MG63 (cell line): ENCODE results near the gene KCNH2. TPM values are rescaled to one million over a fixed set of nuclear protein-coding genes. Genes with fewer than 3 reads are reported as not detected.
"Not testable (repeated sequence)": the region's sequence is repeated elsewhere in the genome, so short reads cannot be mapped to it uniquely, and the experiment has no call there.

ENCODE experiments used
- DNase-seq: peaks from one replicate; pipeline ENCODE4 v3.0.0-alpha.2; 2020
- H3K27me3 ChIP-seq: fragments of 250-450 bp; sonication (Bioruptor Pico); 2 replicates; pipeline ENCODE4 v1.5.1; 2020; ENCODE audit warnings: mild to moderate bottlenecking, moderate library complexity
- H3K36me3 ChIP-seq: fragments of 250-450 bp; sonication (Bioruptor Pico); 2 replicates; pipeline ENCODE4 v1.5.1; 2020; ENCODE audit warnings: mild to moderate bottlenecking, moderate library complexity
- H3K4me3 ChIP-seq: fragments of 250-450 bp; sonication (Bioruptor Pico); 2 replicates; pipeline ENCODE4 v1.5.1; 2020; ENCODE audit warnings: mild to moderate bottlenecking, moderate library complexity
- H3K9me3 ChIP-seq: fragments of 250-450 bp; sonication (Bioruptor Pico); 2 replicates; pipeline ENCODE4 v1.5.1; 2020; ENCODE audit warnings: mild to moderate bottlenecking, moderate library complexity
- total RNA-seq: library from RNA; depleted of rRNA; stranded (reverse); fragments of >200 nt; shearing (Covaris generic); gene quantifications from 2 replicates; pipeline ENCODE4 v1.2.3, GENCODE V29; 2014; ENCODE audit warnings: low replicate concordance; rRNA removed

Gene KCNH2
- total RNA-seq, result 0.33 TPM in 1 of 2 replicates, not detected in the other

GRCh38 chr7:150978126-150978789 is at the start of gene KCNH2:
KCNH2 (minus strand) TSS chr7:150978321; CDS start chr7:150977913, 408 bp downstream.
- Histone ChIP-seq H3K4me3 (no peak within 1 kb of the TSS), H3K36me3 (no peaks in the 10 kb centered on the region), H3K27me3 (no peaks in the 10 kb centered on the region; the same call in 1 of the 2 replicates), H3K9me3 (no peaks in the 10 kb centered on the region)
- no peak for DNase-seq

- not testable (repeated sequence) for H3K9me3 ChIP-seq, H3K36me3 ChIP-seq, DNase-seq, H3K27me3 ChIP-seq
- peak overlapping the region; percentile 82 for H3K4me3 ChIP-seq
Measured at GRCh38 chr7:151027728-151028130, 49.6 kb upstream of the KCNH2 start.

- not testable (repeated sequence) for H3K36me3 ChIP-seq, H3K27me3 ChIP-seq, H3K9me3 ChIP-seq, H3K4me3 ChIP-seq, DNase-seq
Measured at GRCh38 chr7:151026771-151027727, 48.9 kb upstream of the KCNH2 start.

- Histone ChIP-seq H3K4me3 (no peak overlapping the region), H3K9me3 (no peaks in the 10 kb centered on the region), H3K36me3 (no peaks in the 10 kb centered on the region), H3K27me3 (no peaks in the 10 kb centered on the region)
- no peak for DNase-seq
Measured at GRCh38 chr7:151025924-151026671, 48.0 kb upstream of the KCNH2 start.

GRCh38 chr7:151024435-151025056 is 46.4 kb upstream of the KCNH2 start, which contains the start of gene ATG9B:
ATG9B (minus strand) TSS chr7:151024494; CDS start chr7:151024423, 71 bp downstream.
- Histone ChIP-seq H3K27me3 (no peaks in the 10 kb centered on the region), H3K4me3 (no peak within 1 kb of the TSS), H3K9me3 (no peaks in the 10 kb centered on the region), H3K36me3 (no peaks in the 10 kb centered on the region)
- DNase-seq, result no peak

- no peak for DNase-seq
- no peak overlapping the region for H3K4me3 ChIP-seq
Measured at GRCh38 chr7:151023232-151023631, 45.1 kb upstream of the KCNH2 start.

GRCh38 chr7:151020231-151020630 is 42.1 kb upstream of the KCNH2 start:
- Histone ChIP-seq H3K4me3 (no peak overlapping the region), H3K27me3 (0 out of 2 replicates have a peak, but pooled peaks cover 2% of the 10 kb centered on the region), H3K9me3 (no peaks in the 10 kb centered on the region), H3K36me3 (no peaks in the 10 kb centered on the region)
- DNase-seq, result no peak

More at GRCh38 chr7:151023232-151023631, 45.1 kb upstream of the KCNH2 start:
- Histone ChIP-seq H3K27me3 (0 out of 2 replicates have a peak, but pooled peaks cover 2% of the 10 kb centered on the region), H3K9me3 (no peaks in the 10 kb centered on the region), H3K36me3 (no peaks in the 10 kb centered on the region)

GRCh38 chr7:151019130-151019447 is 41.0 kb upstream of the KCNH2 start:
- H3K4me3 ChIP-seq, result no peak overlapping the region
- 0 out of 2 replicates have a peak, but pooled peaks cover 2% of the 10 kb centered on the region for H3K27me3 ChIP-seq
- no peak for DNase-seq
- no peaks in the 10 kb centered on the region for H3K36me3 ChIP-seq
- H3K9me3 ChIP-seq, result no peaks in the 10 kb centered on the region

GRCh38 chr7:151018421-151019129 is 40.5 kb upstream of the KCNH2 start:
- no peaks in the 10 kb centered on the region for H3K9me3 ChIP-seq
- no peak overlapping the region for H3K4me3 ChIP-seq
- DNase-seq, result no peak
- H3K36me3 ChIP-seq, result no peaks in the 10 kb centered on the region
- H3K27me3 ChIP-seq, result 0 out of 2 replicates have a peak, but pooled peaks cover 2% of the 10 kb centered on the region

GRCh38 chr7:151017953-151018420 is 39.9 kb upstream of the KCNH2 start:
- H3K4me3 ChIP-seq, result no peak overlapping the region
- 0 out of 2 replicates have a peak, but pooled peaks cover 2% of the 10 kb centered on the region for H3K27me3 ChIP-seq
- H3K9me3 ChIP-seq, result no peaks in the 10 kb centered on the region
- H3K36me3 ChIP-seq, result no peaks in the 10 kb centered on the region
- peak; percentile 43 for DNase-seq

GRCh38 chr7:151017370-151017952 is 39.3 kb upstream of the KCNH2 start:
- Histone ChIP-seq H3K9me3 (no peaks in the 10 kb centered on the region), H3K27me3 (0 out of 2 replicates have a peak, but pooled peaks cover 2% of the 10 kb centered on the region)
- no peak for DNase-seq

GRCh38 chr7:151016942-151017341 is 38.8 kb upstream of the KCNH2 start:
- Histone ChIP-seq H3K9me3 (no peaks in the 10 kb centered on the region), H3K4me3 (no peak overlapping the region), H3K27me3 (0 out of 2 replicates have a peak, but pooled peaks cover 2% of the 10 kb centered on the region), H3K36me3 (no peaks in the 10 kb centered on the region)
- no peak for DNase-seq

More at GRCh38 chr7:151017370-151017952, 39.3 kb upstream of the KCNH2 start:
- no peak overlapping the region for H3K4me3 ChIP-seq
- H3K36me3 ChIP-seq, result no peaks in the 10 kb centered on the region

- DNase-seq, result no peak
- H3K36me3 ChIP-seq, result no peaks in the 10 kb centered on the region
- no peak overlapping the region for H3K4me3 ChIP-seq
- H3K9me3 ChIP-seq, result no peaks in the 10 kb centered on the region
- H3K27me3 ChIP-seq, result 0 out of 2 replicates have a peak, but pooled peaks cover 2% of the 10 kb centered on the region
Measured at GRCh38 chr7:151016505-151016904, 38.4 kb upstream of the KCNH2 start.

- Histone ChIP-seq H3K36me3 (no peaks in the 10 kb centered on the region), H3K27me3 (0 out of 2 replicates have a peak, but pooled peaks cover 2% of the 10 kb centered on the region), H3K4me3 (no peak overlapping the region), H3K9me3 (no peaks in the 10 kb centered on the region)
- DNase-seq, result no peak
Measured at GRCh38 chr7:151015967-151016366, 37.8 kb upstream of the KCNH2 start.

- Histone ChIP-seq H3K27me3 (0 out of 2 replicates have a peak, but pooled peaks cover 2% of the 10 kb centered on the region), H3K9me3 (no peaks in the 10 kb centered on the region), H3K4me3 (no peak overlapping the region), H3K36me3 (no peaks in the 10 kb centered on the region)
- DNase-seq, result peak; percentile 29
Measured at GRCh38 chr7:151014950-151015349, 36.8 kb upstream of the KCNH2 start.
